ENCODE measurements around the gene TLR10. TPM values are rescaled to one million over a fixed set of nuclear protein-coding genes. Genes with fewer than 3 reads are reported as not detected.
"Not testable (repeated sequence)": the region's sequence is repeated elsewhere in the genome, so short reads cannot be mapped to it uniquely, and the experiment has no call there.

TLR10 gene
- total and polyA plus RNA-seq, 5 donors from 2014 or later, result 0.20 to 0.44 (median 0.31) TPM; not detected in 2

- H3K4me3 Mint-ChIP-seq, result no peak overlapping the region
- H3K27ac ChIP-seq (ENCODE audit: insufficient read depth, low read length, poor library complexity, severe bottlenecking), result no peak overlapping the region
- peaks cover 3% of the 10 kb centered on the region for H3K36me3 Mint-ChIP-seq
- no peak for ATAC-seq (ENCODE audit: low read depth in 2 of 2)
- DNase-seq, result no peak
- H3K27me3 Mint-ChIP-seq, result peaks cover 18% of the 10 kb centered on the region
- no peak overlapping the region for H3K4me3 ChIP-seq (ENCODE audit: low read depth, low read length)
- peaks cover 0 to 7% (median 2%) of the 10 kb centered on the region in 7 donors for H3K9me3 Mint-ChIP-seq
- H3K36me3 ChIP-seq (ENCODE audit: control insufficient read depth, insufficient read depth, low read length), result no peaks in the 10 kb centered on the region
- no peaks in the 10 kb centered on the region for H3K4me1 ChIP-seq (ENCODE audit: control insufficient read depth, insufficient read depth, low read length, poor library complexity, severe bottlenecking)
- peaks cover under 1 to 8% of the 10 kb centered on the region in 2 experiments for H3K9me3 ChIP-seq (ENCODE audit: control insufficient read depth in 2 of 2, low read length in 2 of 2)
- H3K27me3 ChIP-seq (ENCODE audit: control insufficient read depth, insufficient read depth, low read length), result peaks cover 4% of the 10 kb centered on the region
- no peak overlapping the region for H3K27ac Mint-ChIP-seq
- peaks cover 2 to 7% (median 3%) of the 10 kb centered on the region in 4 donors for H3K4me1 Mint-ChIP-seq
Observed at GRCh38 chr4:38785041-38785790, 2.4 kb upstream of the TLR10 start.

GRCh38 chr4:38784141-38784540, 1.4 kb upstream of the TLR10 start:
- Histone ChIP-seq H3K27me3 (ENCODE audit: control insufficient read depth, insufficient read depth, low read length) (peaks cover 4% of the 10 kb centered on the region), H3K9me3 (ENCODE audit: control insufficient read depth in 2 of 2, low read length in 2 of 2) (peaks cover 0 to 1% of the 10 kb centered on the region in 2 experiments), H3K27ac (ENCODE audit: insufficient read depth, low read length, poor library complexity, severe bottlenecking) (no peak overlapping the region), H3K4me1 (ENCODE audit: control insufficient read depth, insufficient read depth, low read length, poor library complexity, severe bottlenecking) (no peaks in the 10 kb centered on the region), H3K4me3 (ENCODE audit: low read depth, low read length) (no peak overlapping the region), H3K36me3 (ENCODE audit: control insufficient read depth, insufficient read depth, low read length) (no peaks in the 10 kb centered on the region)
- ATAC-seq (ENCODE audit: low read depth in 2 of 2) (no peak), DNase-seq (no peak)
- Mint-ChIP-seq H3K27me3 (peaks cover 18% of the 10 kb centered on the region), H3K9me3 (peaks cover 0 to 2% (median 0%) of the 10 kb centered on the region in 7 donors), H3K4me1 (peaks cover 2 to 7% (median 3%) of the 10 kb centered on the region in 4 donors), H3K27ac (no peak overlapping the region), H3K4me3 (no peak overlapping the region), H3K36me3 (no peaks in the 10 kb centered on the region)

GRCh38 chr4:38783109-38783460, 295 bp upstream of the TLR10 start:
- Histone ChIP-seq H3K9me3 (ENCODE audit: control insufficient read depth in 2 of 2, low read length in 2 of 2) (no peaks in the 10 kb centered on the region), H3K4me1 (ENCODE audit: control insufficient read depth, insufficient read depth, low read length, poor library complexity, severe bottlenecking) (no peaks in the 10 kb centered on the region), H3K27me3 (ENCODE audit: control insufficient read depth, insufficient read depth, low read length) (peaks cover 4% of the 10 kb centered on the region), H3K4me3 (ENCODE audit: low read depth, low read length) (no peak overlapping the region), H3K27ac (ENCODE audit: insufficient read depth, low read length, poor library complexity, severe bottlenecking) (no peak overlapping the region), H3K36me3 (ENCODE audit: control insufficient read depth, insufficient read depth, low read length) (no peaks in the 10 kb centered on the region)
- Mint-ChIP-seq H3K36me3 (no peaks in the 10 kb centered on the region), H3K27me3 (peaks cover 18% of the 10 kb centered on the region), H3K4me3 (no peak overlapping the region), H3K27ac (no peak overlapping the region), H3K4me1 (peaks cover 2 to 7% (median 3%) of the 10 kb centered on the region in 4 donors), H3K9me3 (peaks cover 0 to 2% (median 0%) of the 10 kb centered on the region in 7 donors)
- DNase-seq (no peak), ATAC-seq (ENCODE audit: low read depth in 2 of 2) (no peak)

- Mint-ChIP-seq H3K9me3 (peaks cover 0 to 2% (median 0%) of the 10 kb centered on the region in 7 donors), H3K27ac (peak overlapping the region in 1 of 3 donors; percentile 15), H3K4me1 (peaks cover 2 to 7% (median 3%) of the 10 kb centered on the region in 4 donors), H3K27me3 (peaks cover 18% of the 10 kb centered on the region), H3K36me3 (no peaks in the 10 kb centered on the region), H3K4me3 (no peak overlapping the region)
- no peaks in the 10 kb centered on the region for H3K36me3 ChIP-seq (ENCODE audit: control insufficient read depth, insufficient read depth, low read length)
- no peak overlapping the region for H3K4me3 ChIP-seq (ENCODE audit: low read depth, low read length)
- ATAC-seq (ENCODE audit: low read depth in 2 of 2) (no peak), DNase-seq (no peak)
- H3K4me1 ChIP-seq (ENCODE audit: control insufficient read depth, insufficient read depth, low read length, poor library complexity, severe bottlenecking), result no peaks in the 10 kb centered on the region
- peaks cover 6% of the 10 kb centered on the region for H3K27me3 ChIP-seq (ENCODE audit: control insufficient read depth, insufficient read depth, low read length)
- no peaks in the 10 kb centered on the region for H3K9me3 ChIP-seq (ENCODE audit: control insufficient read depth in 2 of 2, low read length in 2 of 2)
- H3K27ac ChIP-seq (ENCODE audit: insufficient read depth, low read length, poor library complexity, severe bottlenecking), result no peak overlapping the region
Observed at GRCh38 chr4:38781854-38782261, 932 bp downstream of the TLR10 start.

GRCh38 chr4:38780833-38781484, 1.8 kb downstream of the TLR10 start:
- Mint-ChIP-seq H3K27ac (peak overlapping the region in 1 of 3 donors; percentile 24), H3K9me3 (peaks cover 0 to 2% (median 0%) of the 10 kb centered on the region in 7 donors), H3K4me3 (no peak overlapping the region), H3K36me3 (no peaks in the 10 kb centered on the region), H3K4me1 (peaks cover 2 to 7% (median 3%) of the 10 kb centered on the region in 4 donors), H3K27me3 (peaks cover 13% of the 10 kb centered on the region)
- H3K9me3 ChIP-seq (ENCODE audit: control insufficient read depth in 2 of 2, low read length in 2 of 2), result no peaks in the 10 kb centered on the region
- no peak for ATAC-seq (ENCODE audit: low read depth in 2 of 2)
- no peak for DNase-seq
- no peak overlapping the region for H3K4me3 ChIP-seq (ENCODE audit: low read depth, low read length)
- H3K36me3 ChIP-seq (ENCODE audit: control insufficient read depth, insufficient read depth, low read length), result no peaks in the 10 kb centered on the region
- H3K27me3 ChIP-seq (ENCODE audit: control insufficient read depth, insufficient read depth, low read length), result peaks cover 6% of the 10 kb centered on the region
- H3K4me1 ChIP-seq (ENCODE audit: control insufficient read depth, insufficient read depth, low read length, poor library complexity, severe bottlenecking), result no peaks in the 10 kb centered on the region
- H3K27ac ChIP-seq (ENCODE audit: insufficient read depth, low read length, poor library complexity, severe bottlenecking), result no peak overlapping the region

- Histone ChIP-seq H3K4me1 (ENCODE audit: control insufficient read depth, insufficient read depth, low read length, poor library complexity, severe bottlenecking) (no peaks in the 10 kb centered on the region), H3K27ac (ENCODE audit: insufficient read depth, low read length, poor library complexity, severe bottlenecking) (no peak overlapping the region), H3K9me3 (ENCODE audit: control insufficient read depth in 2 of 2, low read length in 2 of 2) (no peaks in the 10 kb centered on the region), H3K36me3 (ENCODE audit: control insufficient read depth, insufficient read depth, low read length) (no peaks in the 10 kb centered on the region), H3K27me3 (ENCODE audit: control insufficient read depth, insufficient read depth, low read length) (peaks cover 8% of the 10 kb centered on the region), H3K4me3 (ENCODE audit: low read depth, low read length) (no peak overlapping the region)
- DNase-seq (no peak), ATAC-seq (ENCODE audit: low read depth in 2 of 2) (no peak)
- no peak overlapping the region for H3K27ac Mint-ChIP-seq
- H3K9me3 Mint-ChIP-seq, result peaks cover 0 to 2% (median 0%) of the 10 kb centered on the region in 7 donors
- H3K4me1 Mint-ChIP-seq, result peaks cover 2 to 7% (median 3%) of the 10 kb centered on the region in 4 donors
- H3K36me3 Mint-ChIP-seq, result no peaks in the 10 kb centered on the region
- peaks cover 5% of the 10 kb centered on the region for H3K27me3 Mint-ChIP-seq
- H3K4me3 Mint-ChIP-seq, result no peak overlapping the region
Observed at GRCh38 chr4:38779790-38780189, 3.0 kb downstream of the TLR10 start.

- not testable (repeated sequence) for H3K4me3 ChIP-seq (ENCODE audit: low read depth, low read length); ATAC-seq (ENCODE audit: low read depth in 2 of 2); H3K9me3 ChIP-seq (ENCODE audit: control insufficient read depth in 2 of 2, low read length in 2 of 2); DNase-seq; H3K36me3 ChIP-seq (ENCODE audit: control insufficient read depth, insufficient read depth, low read length); H3K4me3 Mint-ChIP-seq; H3K36me3 Mint-ChIP-seq; H3K27ac ChIP-seq (ENCODE audit: insufficient read depth, low read length, poor library complexity, severe bottlenecking); H3K9me3 Mint-ChIP-seq; H3K4me1 Mint-ChIP-seq; H3K4me1 ChIP-seq (ENCODE audit: control insufficient read depth, insufficient read depth, low read length, poor library complexity, severe bottlenecking)
- H3K27ac Mint-ChIP-seq, result peak overlapping the region in 1 of 3 donors; percentile 27
- H3K27me3 ChIP-seq (ENCODE audit: control insufficient read depth, insufficient read depth, low read length), result peaks cover 20% of the 10 kb centered on the region
- peaks cover 17% of the 10 kb centered on the region for H3K27me3 Mint-ChIP-seq
Observed at GRCh38 chr4:38777925-38778324, 4.9 kb downstream of the TLR10 start.

Measured in CD4-positive, CD25-positive, alpha-beta regulatory T cell (primary cell).